T47D (cell line): Measurements from ENCODE around the gene KCNMB3.
A peak's percentile ranks its signal among the peaks of the same experiment; 100 is the strongest.
"Not testable (repeated sequence)": the region's sequence is repeated elsewhere in the genome, so short reads cannot be mapped to it uniquely, and the experiment has no call there.

Experiments
- DNase-seq, 2 experiments: peaks; one replicate each; pipeline versions ENCODE4 v3.0.0 to v3.0.0-alpha.2; 2011 to 2012; ENCODE audit warnings: low read depth in 1 of 2, low spot score in 1 of 2
- JUND ChIP-seq: IDR thresholded peaks from 2 replicates; pipeline ENCODE4 v1.6.1; 2012; ENCODE audit warnings: low read depth
- in situ Hi-C: cut with HindIII; loops from 2 replicates; pipeline ENCODE4 v1.10.0; 2016; ENCODE audit warnings: low sequenced_read_pairs, low pct_unique_long_range_greater_than_20kb

Gene KCNMB3

GRCh38 chr3:179276743-179277142 lies 25.8 kb upstream of the KCNMB3 start:
- in situ Hi-C loops: no loop called here
- TF ChIP-seq JUND: no peak
- no peak for DNase-seq

GRCh38 chr3:179276001-179276400 lies 25.1 kb upstream of the KCNMB3 start:
- in situ Hi-C loops: no loop called here
- no peak for TF ChIP-seq JUND
- DNase-seq: no peak

GRCh38 chr3:179274434-179274833 lies 23.5 kb upstream of the KCNMB3 start:
- DNase-seq, in situ Hi-C loops: not testable (repeated sequence)

- no peak for TF ChIP-seq JUND
- peak in 1 of 2 experiments; percentile 46 for DNase-seq
- in situ Hi-C loops: no loop called here
Measured at GRCh38 chr3:179272385-179272784, 21.5 kb upstream of the KCNMB3 start.

GRCh38 chr3:179269152-179269707 lies 18.3 kb upstream of the KCNMB3 start:
- DNase-seq: no peak
- no peak for TF ChIP-seq JUND
- in situ Hi-C loops: no loop called here

- no peak for DNase-seq
- no peak for TF ChIP-seq JUND
- in situ Hi-C loops: no loop called here
Measured at GRCh38 chr3:179268400-179269051, 17.6 kb upstream of the KCNMB3 start.

GRCh38 chr3:179266701-179267211 lies 15.8 kb upstream of the KCNMB3 start:
- in situ Hi-C loops: no loop called here
- no peak for TF ChIP-seq JUND
- DNase-seq: no peak

- no peak for DNase-seq
- in situ Hi-C loops: no loop called here
- TF ChIP-seq JUND: no peak
Measured at GRCh38 chr3:179265875-179266274, 15.0 kb upstream of the KCNMB3 start.

GRCh38 chr3:179265092-179265491 lies 14.2 kb upstream of the KCNMB3 start:
- no peak for DNase-seq
- in situ Hi-C loops: no loop called here
- no peak for TF ChIP-seq JUND

GRCh38 chr3:179264449-179264848 lies 13.5 kb upstream of the KCNMB3 start:
- in situ Hi-C loops: no loop called here
- no peak for TF ChIP-seq JUND
- DNase-seq: no peak

- in situ Hi-C loops: no loop called here
- no peak for DNase-seq
- no peak for TF ChIP-seq JUND
Measured at GRCh38 chr3:179263134-179263533, 12.2 kb upstream of the KCNMB3 start.

- TF ChIP-seq JUND: no peak
- in situ Hi-C loops: no loop called here
- peak; percentile 88 to 96 for DNase-seq
Measured at GRCh38 chr3:179260949-179261765, 10.2 kb upstream of the KCNMB3 start.

- DNase-seq, in situ Hi-C loops: not testable (repeated sequence)
Measured at GRCh38 chr3:179259959-179260756, 9.2 kb upstream of the KCNMB3 start.
